PC-3 (cell line): ENCODE results near the gene ZNF292. TPM values are rescaled to one million over a fixed set of nuclear protein-coding genes. Genes with fewer than 3 reads are reported as not detected.

Experiments
- ATAC-seq: fragments of 200-7000 bp; cut with Tn5 transposase; 2 replicates; pipeline ENCODE4 v1.9.1; 2020; ENCODE audit warnings: mild to moderate bottlenecking, moderate library complexity
- BruUV-seq: library from RNA; stranded (reverse); fragments of 400-500 nt; replicated peaks from 2 replicates; lab custom pipeline; 2021; lab: Mats Ljungman, UMichigan
- CTCF ChIA-PET: fragments of 300-600 bp; sonication (Branson Sonifier 250); formaldehyde crosslinking; loops from one replicate; lab custom pipeline; 2022; ENCODE audit warnings: antibody characterized with exemption; lab: Charles Lee
- POLR2A ChIA-PET: fragments of 300-600 bp; sonication (Branson Sonifier 250); formaldehyde crosslinking; loops from one replicate; lab custom pipeline; 2022; ENCODE audit warnings: antibody characterized with exemption; ENCODE audit not compliant: unreplicated experiment; lab: Charles Lee
- DNase-seq: peaks from one replicate; pipeline ENCODE4 v3.0.0-alpha.2; 2015
- H2AFZ ChIP-seq: fragments of 300-600 bp; sonication (generic); 2 replicates; pipeline ENCODE4 v1.6.0; 2016; ENCODE audit warnings: antibody characterized with exemption, low read length
- H3F3A ChIP-seq: fragments of 300-600 bp; sonication (generic); one replicate; pipeline ENCODE4 v1.6.0; 2017; ENCODE audit warnings: antibody characterized with exemption, low read length, control low read depth, mild to moderate bottlenecking; ENCODE audit not compliant: unreplicated experiment
- H3K27ac ChIP-seq: fragments of 300-600 bp; sonication (generic); 2 replicates; pipeline ENCODE4 v1.5.1; 2016; ENCODE audit warnings: mild to moderate bottlenecking, low read length
- H3K27me3 ChIP-seq: fragments of 300-600 bp; sonication (generic); 2 replicates; pipeline ENCODE4 v1.6.1; 2016; ENCODE audit warnings: low read length, mixed read lengths
- H3K36me3 ChIP-seq: fragments of 300-600 bp; sonication (generic); 2 replicates; pipeline ENCODE4 v1.6.1; 2016; ENCODE audit warnings: low read depth, mixed run types, low read length, mixed read lengths
- H3K4me1 ChIP-seq: fragments of 300-600 bp; sonication (generic); 2 replicates; pipeline ENCODE4 v1.5.1; 2016; ENCODE audit warnings: low read length; ENCODE audit not compliant: insufficient read depth
- H3K4me2 ChIP-seq: fragments of 300-600 bp; sonication (generic); 2 replicates; pipeline ENCODE4 v1.6.0; 2016; ENCODE audit warnings: low read length
- H3K4me3 ChIP-seq: fragments of 300-600 bp; sonication (generic); 2 replicates; pipeline ENCODE4 v1.5.1; 2016; ENCODE audit warnings: mild to moderate bottlenecking, low read length, mixed read lengths
- H3K79me2 ChIP-seq: fragments of 300-600 bp; sonication (generic); 2 replicates; pipeline ENCODE4 v1.6.1; 2017; ENCODE audit warnings: low read length, mixed read lengths
- H3K9ac ChIP-seq: fragments of 300-600 bp; sonication (generic); 2 replicates; pipeline ENCODE4 v1.6.0; 2016; ENCODE audit warnings: mild to moderate bottlenecking, low read length
- H3K9me2 ChIP-seq: fragments of 300-600 bp; sonication (generic); replicated peaks from 2 replicates; pipeline ENCODE4 v1.6.1; 2016; ENCODE audit warnings: mixed run types, low read length, mixed read lengths
- H3K9me3 ChIP-seq: fragments of 300-600 bp; sonication (generic); 2 replicates; pipeline ENCODE4 v1.6.1; 2016; ENCODE audit warnings: low read length, mixed read lengths
- H4K20me1 ChIP-seq: fragments of 300-600 bp; sonication (generic); 2 replicates; pipeline ENCODE4 v1.6.1; 2016; ENCODE audit warnings: low read length, mixed read lengths
- EZH2 ChIP-seq: fragments of 300-600 bp; sonication (generic); IDR thresholded peaks from one replicate; pipeline ENCODE4 v1.6.1; 2017; ENCODE audit warnings: antibody characterized with exemption, mild to moderate bottlenecking, low read length; ENCODE audit not compliant: unreplicated experiment
- EZH2phosphoT487 ChIP-seq: fragments of 300-600 bp; sonication (generic); IDR thresholded peaks from 2 replicates; pipeline ENCODE4 v1.6.1; 2018; ENCODE audit warnings: mild to moderate bottlenecking, antibody characterized with exemption, low read length, borderline replicate concordance
- intact Hi-C: fragments of 100-400 bp; cut with micrococcal nuclease; formaldehyde crosslinking; loops from 2 replicates; pipeline ENCODE4 v1.9.0; 2023
- total RNA-seq: library from RNA; depleted of rRNA; stranded (reverse); fragments of >200 nt; gene quantifications from 2 replicates; pipeline ENCODE4 v1.2.3, GENCODE V29; 2014
- TF ChIP-seq, protein P1 (sequence below): fragments of 300-600 bp; sonication (generic); conservative IDR thresholded peaks from 2 replicates; pipeline ENCODE4 v1.5.1; 2017; ENCODE audit warnings: antibody characterized with exemption, low read depth, mild to moderate bottlenecking, low read length

ZNF292 gene
- total RNA-seq, 1 experiment from 2014 or later = 8.9 TPM

DNA sequence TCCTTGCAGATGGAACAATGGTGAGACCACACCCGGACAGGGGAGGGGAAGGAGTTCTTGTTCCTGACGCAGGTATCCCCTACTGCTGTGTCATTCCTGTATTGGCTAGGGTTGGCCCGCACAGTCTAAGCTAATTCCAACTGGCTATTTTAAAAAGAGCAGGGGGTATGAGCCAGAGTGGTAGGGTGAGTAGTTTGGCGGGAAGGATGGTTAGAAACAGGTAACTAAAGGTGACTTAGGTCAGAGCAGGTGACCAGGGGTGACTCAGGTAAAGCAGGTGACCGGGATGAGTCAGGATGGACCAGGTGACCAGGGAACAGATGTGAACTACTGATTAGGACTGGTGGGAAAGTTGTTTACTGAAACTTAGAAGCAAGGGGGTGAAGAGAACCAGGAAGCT, 58.0 kb downstream of the ZNF292 start:
- H3F3A ChIP-seq = no peaks in the 10 kb centered on the region
- ChIA-PET POLR2A (no interaction called here), CTCF (no interaction called here)
- intact Hi-C loops = no loop called here
- no peak overlapping the region for H2AFZ ChIP-seq
- peaks cover 7% of the 10 kb centered on the region; the same call in 1 of the 2 replicates for H3K4me1 ChIP-seq
- H3K9ac ChIP-seq = no peak overlapping the region
- no peaks in the 10 kb centered on the region for H3K9me2 ChIP-seq
- 0 out of 2 replicates have a peak, but pooled peaks cover 4% of the 10 kb centered on the region for H4K20me1 ChIP-seq
- DNase-seq (peak; percentile 35), ATAC-seq (no peak)
- no peak overlapping the region for H3K4me3 ChIP-seq
- no peaks in the 10 kb centered on the region for H3K27me3 ChIP-seq
- peaks cover 16% of the 10 kb centered on the region for H3K36me3 ChIP-seq
- no peaks in the 10 kb centered on the region for H3K9me3 ChIP-seq
- peak overlapping the region; percentile 11 for H3K27ac ChIP-seq
- peaks cover 61% of the 10 kb centered on the region for H3K79me2 ChIP-seq
- no TSS peak for BruUV-seq
- TF ChIP-seq, protein P1, sequence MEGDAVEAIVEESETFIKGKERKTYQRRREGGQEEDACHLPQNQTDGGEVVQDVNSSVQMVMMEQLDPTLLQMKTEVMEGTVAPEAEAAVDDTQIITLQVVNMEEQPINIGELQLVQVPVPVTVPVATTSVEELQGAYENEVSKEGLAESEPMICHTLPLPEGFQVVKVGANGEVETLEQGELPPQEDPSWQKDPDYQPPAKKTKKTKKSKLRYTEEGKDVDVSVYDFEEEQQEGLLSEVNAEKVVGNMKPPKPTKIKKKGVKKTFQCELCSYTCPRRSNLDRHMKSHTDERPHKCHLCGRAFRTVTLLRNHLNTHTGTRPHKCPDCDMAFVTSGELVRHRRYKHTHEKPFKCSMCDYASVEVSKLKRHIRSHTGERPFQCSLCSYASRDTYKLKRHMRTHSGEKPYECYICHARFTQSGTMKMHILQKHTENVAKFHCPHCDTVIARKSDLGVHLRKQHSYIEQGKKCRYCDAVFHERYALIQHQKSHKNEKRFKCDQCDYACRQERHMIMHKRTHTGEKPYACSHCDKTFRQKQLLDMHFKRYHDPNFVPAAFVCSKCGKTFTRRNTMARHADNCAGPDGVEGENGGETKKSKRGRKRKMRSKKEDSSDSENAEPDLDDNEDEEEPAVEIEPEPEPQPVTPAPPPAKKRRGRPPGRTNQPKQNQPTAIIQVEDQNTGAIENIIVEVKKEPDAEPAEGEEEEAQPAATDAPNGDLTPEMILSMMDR = no peak
- no peak for TF ChIP-seq EZH2phosphoT487
- TF ChIP-seq EZH2 = no peak
- no peak overlapping the region for H3K4me2 ChIP-seq

DNA sequence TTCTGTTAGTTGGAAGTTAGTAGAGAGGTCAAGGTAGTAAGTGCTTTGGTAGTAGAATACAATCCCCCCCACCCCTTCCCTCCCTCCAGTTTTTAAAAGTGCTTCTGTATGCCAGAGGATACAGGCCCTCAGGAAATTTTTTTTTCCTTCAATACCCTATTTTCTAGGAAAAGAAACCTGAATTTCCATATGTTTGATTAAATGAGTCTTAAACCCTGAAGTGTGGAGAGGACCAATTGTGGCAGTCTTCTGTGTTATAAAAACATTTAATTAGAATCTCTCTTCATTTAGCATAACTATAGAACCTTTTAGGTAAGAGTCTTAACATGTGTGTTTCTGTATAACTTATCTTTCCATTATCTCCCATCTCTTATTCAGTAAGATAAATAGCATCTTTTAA, 59.5 kb downstream of the ZNF292 start:
- H3K9me3 ChIP-seq = no peaks in the 10 kb centered on the region
- BruUV-seq = no TSS peak
- peaks cover 47% of the 10 kb centered on the region for H3K79me2 ChIP-seq
- no peak overlapping the region for H3K9ac ChIP-seq
- no peaks in the 10 kb centered on the region for H3F3A ChIP-seq
- no peaks in the 10 kb centered on the region for H3K9me2 ChIP-seq
- peaks cover 16% of the 10 kb centered on the region for H3K36me3 ChIP-seq
- ChIA-PET POLR2A (no interaction called here), CTCF (interaction anchor here (0.6 kb wide), 1 partner anchor 1458 kb away, joined by 3 read pairs; no protein-coding TSS in a partner anchor)
- no peak overlapping the region for H3K4me2 ChIP-seq
- intact Hi-C loops = no loop called here
- no peak overlapping the region for H3K4me3 ChIP-seq
- no peak for DNase-seq
- H3K27me3 ChIP-seq = no peaks in the 10 kb centered on the region
- peaks cover 7% of the 10 kb centered on the region; the same call in 1 of the 2 replicates for H3K4me1 ChIP-seq
- H2AFZ ChIP-seq = no peak overlapping the region
- 0 out of 2 replicates have a peak, but pooled peaks cover 4% of the 10 kb centered on the region for H4K20me1 ChIP-seq
- no peak overlapping the region for H3K27ac ChIP-seq
- ATAC-seq = no peak
- TF ChIP-seq EZH2phosphoT487 (no peak), EZH2 (no peak)
- TF ChIP-seq, protein P1 = no peak

DNA sequence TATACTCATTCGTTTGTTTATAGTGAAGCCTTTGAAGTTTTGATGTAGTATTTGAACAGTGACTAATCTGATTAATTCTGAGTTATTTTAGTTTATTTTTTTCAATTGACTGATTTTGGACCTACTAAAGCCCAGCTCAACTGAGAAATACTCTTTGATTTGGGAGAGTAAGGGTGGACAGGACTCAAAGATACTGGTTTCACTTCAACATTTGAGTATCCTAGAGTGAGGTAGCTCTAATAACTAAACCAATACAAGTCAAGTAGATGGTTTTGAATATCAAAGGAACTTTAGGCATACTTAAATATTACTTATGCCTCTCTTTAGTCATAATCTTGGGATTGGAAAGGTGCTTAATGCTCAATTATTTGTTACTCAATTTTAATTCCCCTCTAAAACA, 65.6 kb downstream of the ZNF292 start:
- CTCF ChIA-PET = no interaction called here
- ATAC-seq (no peak), DNase-seq (no peak)
- H3K9me3 ChIP-seq = no peaks in the 10 kb centered on the region
- H4K20me1 ChIP-seq = no peaks in the 10 kb centered on the region
- intact Hi-C loops = no loop called here
- H2AFZ ChIP-seq = no peak overlapping the region
- H3K36me3 ChIP-seq = peaks cover 33% of the 10 kb centered on the region
- H3K4me2 ChIP-seq = no peak overlapping the region
- POLR2A ChIA-PET = no interaction called here
- H3K79me2 ChIP-seq = no peaks in the 10 kb centered on the region
- no peak overlapping the region for H3K27ac ChIP-seq
- no peaks in the 10 kb centered on the region for H3F3A ChIP-seq
- TF ChIP-seq, protein P1 = no peak
- TF ChIP-seq EZH2phosphoT487 = no peak
- TF ChIP-seq EZH2 = no peak
- H3K4me1 ChIP-seq = no peaks in the 10 kb centered on the region
- no peaks in the 10 kb centered on the region for H3K9me2 ChIP-seq
- no peak overlapping the region for H3K9ac ChIP-seq
- H3K27me3 ChIP-seq = no peaks in the 10 kb centered on the region
- BruUV-seq = no TSS peak
- no peak overlapping the region for H3K4me3 ChIP-seq
